K562 (cell line): ENCODE results near the gene FN1. TPM values are rescaled to one million over a fixed set of nuclear protein-coding genes. Genes with fewer than 3 reads are reported as not detected.

Experiments used
- ATAC-seq: fragments of 200-7000 bp; cut with Tn5 transposase; 3 replicates; pipeline ENCODE4 v1.9.1; 2020; ENCODE audit warnings: moderate library complexity
- BruUV-seq: library from RNA; stranded (reverse); fragments of 400-500 nt; replicated peaks from 2 replicates; lab custom pipeline; 2021; lab: Mats Ljungman, UMichigan
- CTCF ChIA-PET: fragments of 300-600 bp; formaldehyde crosslinking; extraction: SDS; loops from one replicate; lab custom pipeline; 2021; ENCODE audit warnings: low intra/inter-chr PET ratio; lab: Yijun Ruan, JAX
- POLR2A ChIA-PET: fragments of 300-600, 350-650 bp; sonication (Branson Sonifier 250); formaldehyde crosslinking; extraction: SDS; loops from one replicate; lab custom pipeline; 2021; ENCODE audit warnings: antibody characterized with exemption, inconsistent platforms; lab: Yijun Ruan, JAX
- DNase-seq, 4 experiments: peaks; one replicate each; pipeline versions ENCODE4 v3.0.0 to v3.0.0-alpha.2; 2011 to 2018; ENCODE audit warnings: low spot score in 3 of 4, mixed read lengths in 3 of 4; ENCODE audit errors: extremely low read depth in 1 of 4
- FAIRE-seq: peaks from 2 replicates; lab custom pipeline; 2011; peaks lifted over from hg19 to GRCh38; lab: Jason Lieb, UNC
- H2AFZ ChIP-seq: 2 replicates; pipeline ENCODE4 v1.6.0; 2011; ENCODE audit warnings: low read depth, low read length, control low read depth, inconsistent platforms
- H3K27ac ChIP-seq: fragments of 200-600 bp; 3 replicates; pipeline ENCODE4 v1.8.0; 2011; ENCODE audit warnings: low read depth, mild to moderate bottlenecking, control low read depth, inconsistent platforms, low read length, moderate library complexity, mixed read lengths; ENCODE audit errors: extremely low read depth
- H3K27me3 ChIP-seq, 2 experiments: fragments of 300-600 bp in 1 of 2; 2 replicates in 1 of 2; 3 replicates in 1 of 2; pipeline versions ENCODE4 v1.6.0 to v1.8.0; 2011; ENCODE audit warnings: inconsistent platforms in 2 of 2, low read length in 2 of 2, mild to moderate bottlenecking in 1 of 2, mixed read lengths in 1 of 2, moderate library complexity in 1 of 2; ENCODE audit not compliant: control insufficient read depth in 2 of 2, insufficient read depth in 2 of 2
- H3K36me3 ChIP-seq: fragments of 300-600 bp; 3 replicates; pipeline ENCODE4 v1.8.0; 2011; ENCODE audit warnings: mild to moderate bottlenecking, low read length, inconsistent platforms; ENCODE audit not compliant: control insufficient read depth, insufficient read depth
- H3K4me1 ChIP-seq, 2 experiments: fragments of 200-600 bp in 1 of 2; replicated peaks in 1 of 2; 2 replicates in 1 of 2; 3 replicates in 1 of 2; pipeline versions ENCODE4 v1.5.1 to v1.8.0; 2011; ENCODE audit warnings: inconsistent platforms in 2 of 2, low read length in 2 of 2, mild to moderate bottlenecking in 1 of 2, mixed read lengths in 1 of 2, moderate library complexity in 1 of 2; ENCODE audit not compliant: control insufficient read depth in 2 of 2, insufficient read depth in 2 of 2
- H3K4me2 ChIP-seq: 2 replicates; pipeline ENCODE4 v1.6.1; 2011; ENCODE audit warnings: low read length, control low read depth, inconsistent platforms, mixed read lengths; ENCODE audit not compliant: insufficient read depth
- H3K4me3 ChIP-seq: fragments of 200-600 bp; sonication (generic), shearing (Covaris generic); 2 replicates; pipeline ENCODE4 v1.5.1; 2016; ENCODE audit warnings: control low read depth, inconsistent platforms
- H3K79me2 ChIP-seq: fragments of 200-600 bp; 3 replicates; pipeline ENCODE4 v1.8.0; 2011; ENCODE audit warnings: low read length, inconsistent platforms; ENCODE audit not compliant: control insufficient read depth, insufficient read depth
- H3K9ac ChIP-seq, 2 experiments: 2 replicates each; pipeline versions ENCODE4 v1.6.0 to v1.6.1; 2011; ENCODE audit warnings: low read depth in 2 of 2, low read length in 2 of 2, control low read depth in 1 of 2, inconsistent platforms in 1 of 2, mild to moderate bottlenecking in 1 of 2, mixed read lengths in 1 of 2; ENCODE audit not compliant: insufficient read depth in 1 of 2
- H3K9me1 ChIP-seq: one replicate; pipeline ENCODE4 v1.6.0; 2011; ENCODE audit warnings: inconsistent platforms, mild to moderate bottlenecking, low read length, moderate library complexity; ENCODE audit not compliant: control insufficient read depth, insufficient read depth
- H3K9me3 ChIP-seq: replicated peaks from 2 replicates; pipeline ENCODE4 v1.5.1; 2011; ENCODE audit warnings: low read depth, low read length, inconsistent platforms; ENCODE audit not compliant: control insufficient read depth, insufficient read depth
- H4K20me1 ChIP-seq: replicated peaks from 2 replicates; pipeline ENCODE4 v1.6.1; 2011; ENCODE audit warnings: low read length, inconsistent platforms, mixed read lengths; ENCODE audit not compliant: control insufficient read depth, insufficient read depth
- AFF4 ChIP-seq: sonication (generic); formaldehyde crosslinking; IDR thresholded peaks from 2 replicates; pipeline ENCODE4 v1.8.0; 2023; ENCODE audit warnings: mild to moderate bottlenecking, missing genetic modification reagents
- CBX2 ChIP-seq: fragments of 200-600 bp; sonication (generic); IDR thresholded peaks from one replicate; pipeline ENCODE4 v1.6.1; 2012; ENCODE audit warnings: mild to moderate bottlenecking, low read length, inconsistent platforms; ENCODE audit not compliant: insufficient read depth, poor library complexity, severe bottlenecking
- EWSR1 ChIP-seq: fragments of 450-650 bp; IDR thresholded peaks from 2 replicates; pipeline ENCODE4 v1.6.1; 2018; ENCODE audit warnings: borderline replicate concordance, mild to moderate bottlenecking, low read depth, moderate library complexity; ENCODE audit not compliant: partially characterized antibody
- HIVEP1 ChIP-seq: fragments of 250-450 bp; sonication (Bioruptor Pico); IDR thresholded peaks from 2 replicates; pipeline ENCODE4 v1.4.0; 2020; ENCODE audit warnings: mild to moderate bottlenecking
- JUN ChIP-seq, 2 experiments: sonication (generic) in 1 of 2; formaldehyde crosslinking in 1 of 2; IDR thresholded peaks; 2 replicates each; pipeline versions ENCODE4 v1.6.1 to v1.8.0; 2012 to 2022; ENCODE audit warnings: borderline replicate concordance in 2 of 2, mild to moderate bottlenecking in 2 of 2, improper control_type of control experiment in 1 of 2, low read depth in 1 of 2, low read length in 1 of 2, missing genetic modification reagents in 1 of 2
- MAFG ChIP-seq: fragments of 450-650 bp; conservative IDR thresholded peaks from 2 replicates; pipeline ENCODE4 v1.6.1; 2016; ENCODE audit warnings: missing genetic modification characterization, missing compliant biosample characterization
- MEF2D ChIP-seq: conservative IDR thresholded peaks from 2 replicates; pipeline ENCODE4 v1.6.1; 2016; ENCODE audit warnings: low read depth, missing genetic modification characterization, missing compliant biosample characterization
- MYNN ChIP-seq, 2 experiments: sonication (generic); formaldehyde crosslinking in 1 of 2; IDR thresholded peaks; 2 replicates each; pipeline versions ENCODE4 v1.5.0 to v1.6.1; 2016 to 2020; ENCODE audit warnings: antibody characterized with exemption in 1 of 2, missing genetic modification reagents in 1 of 2
- PHF21A ChIP-seq: fragments of 450-650 bp; IDR thresholded peaks from 2 replicates; pipeline ENCODE4 v1.6.1; 2017; ENCODE audit warnings: low read depth, borderline replicate concordance
- RBM25 ChIP-seq: fragments of 200-400 bp; formaldehyde crosslinking; IDR thresholded peaks from 2 replicates; pipeline ENCODE4 v1.6.1; 2018; ENCODE audit warnings: low read length, low read depth, moderate library complexity; ENCODE audit not compliant: severe bottlenecking
- SOX6 ChIP-seq: fragments of 450-650 bp; IDR thresholded peaks from 2 replicates; pipeline ENCODE4 v1.6.1; 2014; ENCODE audit warnings: mild to moderate bottlenecking
- TAF9B ChIP-seq: fragments of 450-650 bp; IDR thresholded peaks from 2 replicates; pipeline ENCODE4 v1.6.1; 2018; ENCODE audit warnings: mild to moderate bottlenecking; ENCODE audit not compliant: partially characterized antibody
- TARDBP ChIP-seq: fragments of 450-650 bp; IDR thresholded peaks from 2 replicates; pipeline ENCODE4 v1.6.1; 2016
- XRCC3 ChIP-seq: fragments of 450-650 bp; IDR thresholded peaks from 2 replicates; pipeline ENCODE4 v1.6.1; 2017; ENCODE audit warnings: mild to moderate bottlenecking, moderate library complexity
- WGBS: fragments of 100-300 bp; shearing (Covaris generic); methylation state at CpG from one replicate; pipeline ENCODE4 v1.1.6; 2016; ENCODE audit warnings: low coverage, mixed read lengths; ENCODE audit not compliant: insufficient coverage; ENCODE audit errors: missing lambda C conversion rate; 5-methylcytosine and 5-hydroxymethylcytosine counted together
- in situ Hi-C: fragments of 300-500 bp; cut with MboI; formaldehyde crosslinking; loops from 4 replicates; pipeline ENCODE4 v1.15.0; 2018; ENCODE audit warnings: inconsistent platforms, mixed read lengths
- intact Hi-C: fragments of 100-400 bp; cut with micrococcal nuclease; formaldehyde crosslinking; loops from 2 replicates; pipeline ENCODE4 v1.14.2; 2022
- polyA plus RNA-seq, 8 experiments: library from polyadenylated mRNA; depleted of rRNA in 4 of 8; stranded (reverse) in 5 of 8; unstranded in 3 of 8; fragments of >200 nt; fragmentation: Nextera tagmentation in 2 of 8; fragmentation: Illumina TruSeq in 1 of 8; extraction: Ambion mirVana in 2 of 8; extraction: Trizol in 1 of 8; gene quantifications; 2 replicates each; pipeline versions ENCODE4 v1.2.1 to v1.2.3, GENCODE V29; 2011 to 2014; ENCODE audit warnings: inconsistent platforms in 1 of 8, missing spikeins in 1 of 8
- total RNA-seq, 7 experiments: library from RNA; depleted of rRNA in 6 of 7; stranded (reverse); fragments of >200 nt in 6 of 7; fragmentation: Illumina TruSeq in 2 of 7; extraction: Trizol in 2 of 7; gene quantifications; 2 replicates each; pipeline versions ENCODE4 v1.2.1 to v1.2.3, GENCODE V29; 2011 to 2021; ENCODE audit warnings: low replicate concordance in 1 of 7
- TF ChIP-seq, protein P1 (sequence below): fragments of 250-450 bp; sonication (Bioruptor Pico); IDR thresholded peaks from 2 replicates; pipeline ENCODE4 v1.8.0; 2021; ENCODE audit warnings: moderate library complexity, mild to moderate bottlenecking, inconsistent platforms

FN1 gene
- total and polyA plus RNA-seq, 9 of the 15 experiments (the other 6 are each of a cell fraction or from before 2014, with no cell fraction given): 7.4 to 19.1 (median 11.2) TPM

DNA sequence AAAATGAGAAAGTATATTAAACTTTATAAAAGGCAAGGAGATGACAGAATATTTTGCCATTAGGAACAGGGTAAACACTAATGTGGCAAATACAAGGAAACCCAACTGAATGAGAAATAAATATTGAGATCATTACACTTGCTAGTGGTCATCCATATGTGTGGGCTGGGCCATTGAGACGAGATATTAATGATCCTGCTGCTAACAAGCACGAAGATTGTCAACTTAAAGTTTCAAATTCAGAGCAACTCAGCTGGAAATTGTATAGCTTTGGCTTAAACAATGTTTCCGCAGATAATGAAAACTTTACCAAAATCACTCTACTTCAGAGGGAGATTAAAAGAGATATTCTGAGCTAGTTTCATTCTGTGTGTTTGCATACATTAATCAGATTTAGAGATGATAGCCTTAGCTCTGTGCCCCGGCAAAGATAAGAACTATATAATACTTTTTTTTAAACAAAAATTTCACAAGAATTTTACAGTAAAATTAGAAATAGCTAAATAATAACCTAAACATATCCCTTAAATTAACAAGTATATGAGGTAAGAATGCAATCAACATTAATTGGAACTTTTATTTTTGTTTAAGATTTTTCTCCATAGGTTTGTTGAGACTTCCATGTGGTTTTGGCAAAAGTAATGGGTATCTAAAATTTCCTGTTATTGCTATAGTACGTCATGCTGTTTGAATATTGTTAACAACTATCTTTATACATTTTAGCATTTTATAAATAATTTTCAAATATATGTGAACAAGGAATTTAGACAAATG lies 40.0 kb downstream of the FN1 start (continued):
- TF ChIP-seq, protein P1, sequence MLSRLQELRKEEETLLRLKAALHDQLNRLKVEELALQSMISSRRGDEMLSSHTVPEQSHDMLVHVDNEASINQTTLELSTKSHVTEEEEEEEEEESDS (CRISPR knock-in tag): no peak
- TF ChIP-seq PHF21A (no peak), MAFG (no peak), EWSR1 (no peak), MEF2D (no peak)

GRCh38 chr2:215394102-215394805 lies 41.6 kb downstream of the FN1 start:
- POLR2A ChIA-PET: interaction anchor here (0.5 to 1.0 kb wide), 2 partner anchors 15 to 828 kb away, joined by 3 read pairs; no protein-coding TSS in a partner anchor
- TF ChIP-seq HIVEP1 (no peak), CBX2 (no peak), TARDBP (no peak), MYNN (IDR thresholded peaks at IDR 0.05) (no peak), MYNN (CRISPR knock-in tag; IDR thresholded peaks at IDR 0.05) (no peak), AFF4 (CRISPR knock-in tag) (no peak), RBM25 (no peak), JUN (IDR thresholded peaks at IDR 0.05; ENCODE audit: borderline replicate concordance, low read depth, low read length) (no peak), JUN (CRISPR knock-in tag; IDR thresholded peaks at IDR 0.05; ENCODE audit: borderline replicate concordance) (no peak), SOX6 (no peak), TAF9B (no peak), XRCC3 (no peak)

More at GRCh38 chr2:215394102-215394805, 41.6 kb downstream of the FN1 start:
- in situ Hi-C loops (no loop called here), intact Hi-C loops (no loop called here)
- H3K9me3 ChIP-seq: no peaks in the 10 kb centered on the region
- H3K4me3 ChIP-seq: no peak overlapping the region
- no peak for FAIRE-seq
- H3K36me3 ChIP-seq: peaks cover 3% of the 10 kb centered on the region; the same call in 1 of the 3 replicates
- no peaks in the 10 kb centered on the region for H3K79me2 ChIP-seq
- H3K27ac ChIP-seq: no peak overlapping the region
- no peak for DNase-seq
- CTCF ChIA-PET: no interaction called here
- H3K4me1 ChIP-seq: no peaks in the 10 kb centered on the region
- H2AFZ ChIP-seq: no peak overlapping the region
- H3K27me3 ChIP-seq: no peaks in the 10 kb centered on the region
- H3K4me2 ChIP-seq: no peak overlapping the region
- H3K9ac ChIP-seq: no peak overlapping the region
- no peak; the same call in 2 of the 3 replicates for ATAC-seq
- no peaks in the 10 kb centered on the region for H4K20me1 ChIP-seq
- no TSS peak for BruUV-seq
- H3K9me1 ChIP-seq: no peaks in the 10 kb centered on the region
- WGBS: 49% methylated on average over 7 of the region's 7 CpGs
